ENCODE measurements around the gene DDX27. TPM values are rescaled to one million over a fixed set of nuclear protein-coding genes. Genes with fewer than 3 reads are reported as not detected.

The DDX27 gene
- total and polyA plus RNA-seq, 2 of the 13 experiments (the other 11 are each of a cell fraction or from before 2014, with no cell fraction given) = 42.6 to 72.8 TPM

- no peak for TF ChIP-seq SNAPC4 (CRISPR knock-in tag; IDR thresholded peaks at IDR 0.05)
- no peak for TF ChIP-seq ZNF781 (CRISPR knock-in tag; IDR thresholded peaks at IDR 0.05; ENCODE audit: borderline replicate concordance, not compliant biosample characterization)
- TF ChIP-seq CHCHD3 (CRISPR knock-in tag; IDR thresholded peaks at IDR 0.05) = no peak
- no peak for TF ChIP-seq SETDB1 (CRISPR knock-in tag; IDR thresholded peaks at IDR 0.05; ENCODE audit: borderline replicate concordance)
- TF ChIP-seq THAP9 (CRISPR knock-in tag; IDR thresholded peaks at IDR 0.05; ENCODE audit: borderline replicate concordance) = no peak
- 0 out of 2 replicates have a peak, but pooled peaks have one; percentile 40 for TF ChIP-seq ZFP36L1 (CRISPR knock-in tag; IDR thresholded peaks at IDR 0.05)
- TF ChIP-seq CEBPG (CRISPR knock-in tag; IDR thresholded peaks at IDR 0.05) = 0 out of 2 replicates have a peak, but pooled peaks have one; percentile 22
- no peak for TF ChIP-seq ETV6 (CRISPR knock-in tag; conservative IDR thresholded peaks at IDR 0.05)
- TF ChIP-seq ZNF704 (CRISPR knock-in tag; IDR thresholded peaks at IDR 0.05; ENCODE audit: borderline replicate concordance) = no peak
- TF ChIP-seq NR0B2 (CRISPR knock-in tag; IDR thresholded peaks at IDR 0.05) = no peak
- 0 out of 2 replicates have a peak, but pooled peaks have one; percentile 37 for TF ChIP-seq SMARCC2 (IDR thresholded peaks at IDR 0.05)
- no peak for TF ChIP-seq CCDC6 (CRISPR knock-in tag; IDR thresholded peaks at IDR 0.05)
- no peak for TF ChIP-seq GATAD2A (CRISPR knock-in tag; IDR thresholded peaks at IDR 0.05)
These were observed 34.5 kb upstream of the DDX27 start (continued) for GRCh38 chr20:49184691-49185070.
